Measurements from ENCODE around the gene RGMA. TPM values are rescaled to one million over a fixed set of nuclear protein-coding genes. Genes with fewer than 3 reads are reported as not detected.
"Not testable (repeated sequence)": the region's sequence is repeated elsewhere in the genome, so short reads cannot be mapped to it uniquely, and the experiment has no call there.

The RGMA gene
- total RNA-seq, 1 experiment from 2014 or later = 5.5 TPM

GRCh38 chr15:93040288-93041158, 48.5 kb downstream of the RGMA start (continued):
- TF ChIP-seq CTCF (IDR thresholded peaks at IDR 0.05 in 2 of 3, conservative IDR thresholded peaks at IDR 0.05 in 1 of 3; ENCODE audit: borderline replicate concordance in 1 of 3, insufficient read depth in 1 of 3, low read depth in 2 of 3, low read length in 2 of 3) (no peak), EZH2 (IDR thresholded peaks at IDR 0.05) (no peak), POLR2A (IDR thresholded peaks at IDR 0.05; ENCODE audit: borderline replicate concordance, extremely low read depth, insufficient read depth, insufficient read length) (no peak), ZNF274 (IDR thresholded peaks at IDR 0.05; ENCODE audit: low read depth, low read length) (no peak), ATF3 (IDR thresholded peaks at IDR 0.05) (no peak), FOSL1 (IDR thresholded peaks at IDR 0.05; ENCODE audit: low read depth) (no peak), MAX (IDR thresholded peaks at IDR 0.05) (no peak), REST (IDR thresholded peaks at IDR 0.05; ENCODE audit: low read depth) (no peak), SP1 (IDR thresholded peaks at IDR 0.05; ENCODE audit: low read depth) (no peak)

- RAD21 ChIA-PET (ENCODE audit: low non-redundant PET in 1 of 2, low total read pairs in 2 of 2, uncharacterized antibody in 2 of 2, unreplicated experiment in 2 of 2); H4K20me1 ChIP-seq (ENCODE audit: insufficient read depth); H3K36me3 ChIP-seq (ENCODE audit: control insufficient read depth in 1 of 2, insufficient read depth in 2 of 2, low read length in 2 of 2); CTCF ChIA-PET; H3K9ac ChIP-seq (ENCODE audit: low read length); POLR2A ChIA-PET; H3K4me1 ChIP-seq (ENCODE audit: control insufficient read depth in 1 of 2, insufficient read depth in 2 of 2, low read length in 2 of 2); DNase-seq (ENCODE audit: low read depth, low spot score); BruUV-seq (replicated peaks); H3K9me3 ChIP-seq (ENCODE audit: control insufficient read depth in 1 of 2, insufficient read depth in 1 of 2, low read depth in 1 of 2, low read length in 2 of 2); ATAC-seq; H3K4me2 ChIP-seq (ENCODE audit: low read length); H3K27me3 ChIP-seq (ENCODE audit: insufficient read depth, low read length); intact Hi-C loops (cut with micrococcal nuclease); H3K4me3 ChIP-seq (replicated peaks in 1 of 2; ENCODE audit: low read depth in 1 of 2, low read length in 2 of 2); H3K79me2 ChIP-seq (ENCODE audit: insufficient read depth, low read length); H2AFZ ChIP-seq (ENCODE audit: low read depth, low read length, poor library complexity, severe bottlenecking); H3K9me2 ChIP-seq (ENCODE audit: insufficient read depth); H3K27ac ChIP-seq (ENCODE audit: low read depth, low read length): not testable (repeated sequence)
These were observed 49.3 kb downstream of the RGMA start for GRCh38 chr15:93039562-93040287.
